Spinal cord (tissue), 10 donors: ENCODE results near the gene VWCE. TPM values are rescaled to one million over a fixed set of nuclear protein-coding genes. Genes with fewer than 3 reads are reported as not detected.
"Not testable (repeated sequence)": the region's sequence is repeated elsewhere in the genome, so short reads cannot be mapped to it uniquely, and the experiment has no call there.

Experiments used
- DNase-seq, 6 donors: peaks; one replicate each; pipeline versions ENCODE4 v3.0.0 to v3.0.0-alpha.2; 2013 to 2015; ENCODE audit warnings: low spot score in 6 of 6, low read depth in 4 of 6
- H3K27ac ChIP-seq: one replicate; pipeline ENCODE4 v1.5.1; 2013; ENCODE audit warnings: low read depth, low read length, control low read depth
- H3K27me3 ChIP-seq: one replicate; pipeline ENCODE4 v1.6.1; 2013; ENCODE audit warnings: low read length; ENCODE audit not compliant: control insufficient read depth, insufficient read depth
- H3K36me3 ChIP-seq: one replicate; pipeline ENCODE4 v1.6.1; 2013; ENCODE audit warnings: low read length; ENCODE audit not compliant: control insufficient read depth, insufficient read depth
- H3K4me1 ChIP-seq: one replicate; pipeline ENCODE4 v1.6.1; 2013; ENCODE audit warnings: low read length; ENCODE audit not compliant: control insufficient read depth, insufficient read depth
- H3K4me3 ChIP-seq: one replicate; pipeline ENCODE4 v1.5.1; 2013; ENCODE audit warnings: low read depth, low read length, control low read depth
- H3K9me3 ChIP-seq: one replicate; pipeline ENCODE4 v1.6.1; 2013; ENCODE audit warnings: low read length; ENCODE audit not compliant: control insufficient read depth, insufficient read depth
- WGBS: methylation state at CpG from one replicate; pipeline ENCODE4 v1.1.5; 2013; ENCODE audit warnings: missing lambda C conversion rate; ENCODE audit not compliant: insufficient coverage; 5-methylcytosine and 5-hydroxymethylcytosine counted together
- polyA plus RNA-seq, 2 donors: library from polyadenylated mRNA; unstranded; fragments of 120-200 nt; gene quantifications; one replicate each; pipeline ENCODE4 v1.2.1, GENCODE V29; 2013; ENCODE audit not compliant: insufficient read length in 2 of 2
- total RNA-seq, 2 donors: library from RNA; depleted of rRNA in 1 of 2; stranded (reverse); fragments of 120-200 nt in 1 of 2; fragments of >200 nt in 1 of 2; gene quantifications; one replicate each; pipeline versions ENCODE4 v1.2.3 to v1.2.4, GENCODE V29; 2013 to 2014
- donor health status: healthy.

The VWCE gene
- total and polyA plus RNA-seq, 4 donors, result 1.5 to 10.7 (median 3.8) TPM

GRCh38 chr11:61226457-61227137, 68.5 kb downstream of the VWCE start:
- no CpG with 5 or more reads among the region's 10 CpGs for WGBS
- not testable (repeated sequence) for H3K4me1 ChIP-seq, DNase-seq, H3K27ac ChIP-seq, H3K36me3 ChIP-seq, H3K4me3 ChIP-seq, H3K27me3 ChIP-seq, H3K9me3 ChIP-seq

- no CpG with 5 or more reads among the region's 5 CpGs for WGBS
- not testable (repeated sequence) for H3K9me3 ChIP-seq, H3K27me3 ChIP-seq, H3K27ac ChIP-seq, DNase-seq, H3K4me3 ChIP-seq, H3K36me3 ChIP-seq, H3K4me1 ChIP-seq
Observed at GRCh38 chr11:61222692-61223091, 72.4 kb downstream of the VWCE start.

DNA sequence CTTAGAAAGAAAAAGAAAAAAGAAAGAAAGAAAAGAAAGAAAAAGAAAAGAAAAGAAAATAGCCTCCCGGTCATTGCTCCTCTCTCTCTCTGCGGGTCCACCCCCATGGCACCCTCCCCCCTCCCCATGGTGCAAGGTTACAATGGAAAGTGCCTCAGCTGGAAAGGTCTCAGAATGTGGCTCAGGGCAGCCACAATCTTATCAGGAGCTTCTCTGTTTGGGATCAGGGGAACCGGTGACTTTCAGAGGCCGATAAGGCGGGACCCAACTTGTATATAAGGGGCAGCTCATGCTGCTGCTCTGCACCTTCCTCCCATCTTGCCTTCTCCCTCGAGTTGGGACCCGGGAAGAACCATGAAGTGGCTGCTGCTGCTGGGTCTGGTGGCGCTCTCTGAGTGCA, 73.1 kb downstream of the VWCE start, which contains the start of gene PGA4:
TSS of gene PGA4 (plus strand) at position 301 of the 400 bp plus-strand sequence. CDS start at position 355, 54 bp downstream.
- H3K4me3 ChIP-seq, H3K27me3 ChIP-seq, H3K9me3 ChIP-seq, H3K4me1 ChIP-seq, H3K36me3 ChIP-seq, DNase-seq, H3K27ac ChIP-seq: not testable (repeated sequence)
- WGBS, result no CpG with 5 or more reads among the region's 8 CpGs

- not testable (repeated sequence) for H3K9me3 ChIP-seq
Observed at GRCh38 chr11:61219016-61219415, 76.1 kb downstream of the VWCE start.

GRCh38 chr11:61218306-61218705, 76.8 kb downstream of the VWCE start:
- DNase-seq, H3K27ac ChIP-seq, H3K27me3 ChIP-seq, H3K36me3 ChIP-seq, H3K4me3 ChIP-seq, H3K4me1 ChIP-seq, H3K9me3 ChIP-seq: not testable (repeated sequence)
- no CpG with 5 or more reads among the region's 4 CpGs for WGBS

More at GRCh38 chr11:61219016-61219415, 76.1 kb downstream of the VWCE start:
- not testable (repeated sequence) for H3K4me3 ChIP-seq, H3K27ac ChIP-seq, DNase-seq, H3K4me1 ChIP-seq, H3K36me3 ChIP-seq, H3K27me3 ChIP-seq
- WGBS, result no CpG with 5 or more reads among the region's 5 CpGs

DNA sequence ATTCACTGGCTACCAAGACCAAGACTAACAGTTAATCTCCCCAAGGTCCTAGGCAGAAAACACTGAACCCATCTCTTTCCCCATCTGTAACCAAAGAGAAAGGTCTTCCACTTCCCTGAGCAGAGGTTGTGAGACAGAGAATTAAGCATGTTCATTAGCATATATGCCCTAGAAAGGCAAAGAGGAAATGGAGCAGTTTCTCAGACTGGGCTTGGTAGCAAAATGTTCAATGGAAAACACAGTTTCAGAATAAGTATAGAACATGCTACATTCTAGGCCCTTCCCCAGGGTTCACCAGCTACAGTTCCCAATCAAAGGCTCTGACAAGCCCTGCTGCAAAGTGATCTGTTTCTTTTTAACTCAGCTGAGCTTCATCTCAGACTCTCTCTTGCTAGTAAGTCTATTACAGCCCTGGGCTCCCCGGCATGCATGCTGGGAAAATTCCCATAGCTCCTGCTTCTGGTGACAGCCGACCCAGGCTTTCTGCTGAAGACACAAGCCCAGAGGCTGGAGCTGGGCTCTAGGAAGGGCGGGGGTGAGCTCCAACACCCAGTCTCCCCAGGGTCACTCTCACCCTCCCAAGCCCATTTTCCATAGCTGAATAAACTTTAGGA, 81.3 kb downstream of the VWCE start:
- H3K36me3 ChIP-seq, H3K9me3 ChIP-seq, H3K27me3 ChIP-seq, H3K27ac ChIP-seq, DNase-seq, H3K4me1 ChIP-seq, H3K4me3 ChIP-seq: not testable (repeated sequence)
- WGBS, result no CpG with 5 or more reads among the region's 3 CpGs

GRCh38 chr11:61212202-61212601, 82.9 kb downstream of the VWCE start:
- H3K27ac ChIP-seq, H3K36me3 ChIP-seq, H3K9me3 ChIP-seq, H3K4me3 ChIP-seq, DNase-seq, H3K27me3 ChIP-seq, H3K4me1 ChIP-seq: not testable (repeated sequence)
- no CpG with 5 or more reads among the region's 15 CpGs for WGBS

- H3K36me3 ChIP-seq, H3K27me3 ChIP-seq, H3K4me1 ChIP-seq, H3K27ac ChIP-seq, H3K9me3 ChIP-seq, H3K4me3 ChIP-seq: not testable (repeated sequence)
- peak in 1 of 6 donors; percentile 19 for DNase-seq
- WGBS, result no CpG with 5 or more reads among the region's 10 CpGs
Observed at GRCh38 chr11:61211327-61211952, 83.7 kb downstream of the VWCE start.

GRCh38 chr11:61210629-61211028, 84.5 kb downstream of the VWCE start:
- not testable (repeated sequence) for H3K4me3 ChIP-seq, DNase-seq, H3K27me3 ChIP-seq, H3K4me1 ChIP-seq, H3K9me3 ChIP-seq, H3K27ac ChIP-seq, H3K36me3 ChIP-seq
- WGBS, result no CpG with 5 or more reads among the region's 6 CpGs
